T-cell (primary cell): ENCODE data around the gene KIAA1755. TPM values are rescaled to one million over a fixed set of nuclear protein-coding genes. Genes with fewer than 3 reads are reported as not detected.
"Not testable (repeated sequence)": the region's sequence is repeated elsewhere in the genome, so short reads cannot be mapped to it uniquely, and the experiment has no call there.

Experiments
- ATAC-seq, 4 experiments: fragments of 200-7000 bp in 3 of 4; fragments of 150-1000 bp in 1 of 4; cut with Tn5 transposase; replicated peaks in 1 of 4; 1 replicate in 3 of 4; 2 replicates in 1 of 4; pipeline ENCODE4 v1.10.0; 2021; ENCODE audit warnings: moderate library complexity in 3 of 4, mild to moderate bottlenecking in 2 of 4, moderate number of reproducible peaks in 1 of 4
- CTCF ChIA-PET, 2 donors: fragments of 300-600 bp; sonication (Branson Sonifier 250); formaldehyde crosslinking; loops; one replicate each; lab custom pipeline; 2022; ENCODE audit warnings: antibody characterized with exemption in 2 of 2; lab: Charles Lee
- POLR2A ChIA-PET, 2 donors: fragments of 300-600 bp; sonication (Branson Sonifier 250); formaldehyde crosslinking; loops; one replicate each; lab custom pipeline; 2022; ENCODE audit warnings: antibody characterized with exemption in 2 of 2; lab: Charles Lee
- DNase-seq, 35 experiments: peaks; one replicate each; pipeline versions ENCODE4 v3.0.0 to v3.0.0-alpha.2; 2013 to 2023
- H3K27ac ChIP-seq: one replicate; pipeline ENCODE4 v1.5.1; 2013; ENCODE audit warnings: low read length
- H3K27me3 ChIP-seq, 2 experiments: replicated peaks in 1 of 2; 1 replicate in 1 of 2; 2 replicates in 1 of 2; pipeline versions ENCODE4 v1.6.1 to v1.7.0; 2013; ENCODE audit warnings: low read length in 1 of 2, mixed read lengths in 1 of 2; ENCODE audit not compliant: control insufficient read depth in 2 of 2, insufficient read depth in 2 of 2; ENCODE audit errors: extremely low read depth in 1 of 2
- H3K36me3 ChIP-seq, 2 donors: 1 replicate in 1 of 2; 2 replicates in 1 of 2; pipeline versions ENCODE4 v1.6.1 to v1.7.0; 2013; ENCODE audit warnings: low read length in 1 of 2; ENCODE audit not compliant: control insufficient read depth in 2 of 2, insufficient read depth in 1 of 2; ENCODE audit errors: extremely low read depth in 1 of 2
- H3K4me1 ChIP-seq, 2 experiments: 1 replicate in 1 of 2; 2 replicates in 1 of 2; pipeline versions ENCODE4 v1.6.1 to v1.7.0; 2013; ENCODE audit warnings: low read length in 2 of 2, mixed read lengths in 1 of 2; ENCODE audit not compliant: insufficient read depth in 2 of 2, control insufficient read depth in 1 of 2; ENCODE audit errors: extremely low read depth in 1 of 2
- H3K4me3 ChIP-seq, 2 donors: 1 replicate in 1 of 2; 2 replicates in 1 of 2; pipeline versions ENCODE4 v1.5.1 to v1.7.0; 2013; ENCODE audit warnings: mild to moderate bottlenecking in 2 of 2, low read length in 1 of 2, moderate library complexity in 1 of 2; ENCODE audit not compliant: control insufficient read depth in 1 of 2; ENCODE audit errors: extremely low read depth in 1 of 2
- H3K9me3 ChIP-seq: 2 replicates; pipeline ENCODE4 v1.7.0; 2013
- H3K27ac Mint-ChIP-seq, 2 donors: one replicate each; pipeline ENCODE4 v1.8.0; 2020 to 2021; ENCODE audit warnings: mild to moderate bottlenecking in 2 of 2, mixed read lengths in 2 of 2
- H3K27me3 Mint-ChIP-seq, 2 donors: one replicate each; pipeline ENCODE4 v1.8.0; 2021 to 2022; ENCODE audit warnings: mixed read lengths in 2 of 2
- H3K36me3 Mint-ChIP-seq: one replicate; pipeline ENCODE4 v1.8.0; 2021; ENCODE audit warnings: mixed read lengths
- H3K4me1 Mint-ChIP-seq, 3 donors: one replicate each; pipeline ENCODE4 v1.8.0; 2020 to 2022; ENCODE audit warnings: mixed read lengths in 3 of 3, mild to moderate bottlenecking in 1 of 3
- H3K4me3 Mint-ChIP-seq, 3 donors: one replicate each; pipeline ENCODE4 v1.8.0; 2020 to 2022; ENCODE audit warnings: mild to moderate bottlenecking in 3 of 3, mixed read lengths in 3 of 3, moderate library complexity in 3 of 3
- H3K9me3 Mint-ChIP-seq, 3 donors: one replicate each; pipeline ENCODE4 v1.8.0; 2020 to 2022; ENCODE audit warnings: mixed read lengths in 3 of 3
- WGBS: methylation state at CpG from one replicate; pipeline ENCODE4 v1.1.5; 2013; ENCODE audit warnings: missing lambda C conversion rate; ENCODE audit not compliant: insufficient coverage; 5-methylcytosine and 5-hydroxymethylcytosine counted together
- total RNA-seq, 35 experiments: library from RNA in 6 of 35; stranded (reverse) in 6 of 35; fragments of 120-200 nt in 1 of 35; gene quantifications; one replicate each; pipeline versions ENCODE4 v1.2.1 to v1.2.4 and lab custom pipeline; 2013 to 2026

Gene KIAA1755
- total RNA-seq, 5 donors from 2014 or later (not counting 1 experiment from before 2014, with no cell fraction given): not detected

GRCh38 chr20:38254621-38255020 lies 5.9 kb downstream of the KIAA1755 start:
- H3K4me3 Mint-ChIP-seq, H3K27ac ChIP-seq, H3K36me3 ChIP-seq, DNase-seq, H3K4me3 ChIP-seq, H3K9me3 ChIP-seq, H3K9me3 Mint-ChIP-seq, ATAC-seq, H3K4me1 Mint-ChIP-seq, H3K4me1 ChIP-seq, H3K27ac Mint-ChIP-seq, H3K36me3 Mint-ChIP-seq, POLR2A ChIA-PET: not testable (repeated sequence)
- WGBS: 100% methylated on average over 1 of the region's 4 CpGs
- H3K27me3 Mint-ChIP-seq: peaks cover 25 to 37% of the 10 kb centered on the region in 2 donors
- peaks cover 0 to 40% of the 10 kb centered on the region in 2 experiments for H3K27me3 ChIP-seq
- CTCF ChIA-PET: interaction anchor here in 1 of 2 donors (0.7 kb wide), 1 partner anchor 69 kb away, joined by 4 read pairs; no protein-coding TSS in a partner anchor

GRCh38 chr20:38253571-38253970 lies 7.0 kb downstream of the KIAA1755 start:
- Histone ChIP-seq H3K4me1 (no peaks in the 10 kb centered on the region), H3K27me3 (peaks cover 0 to 33% of the 10 kb centered on the region in 2 experiments), H3K9me3 (no peaks in the 10 kb centered on the region), H3K27ac (no peak overlapping the region), H3K4me3 (no peak overlapping the region), H3K36me3 (no peaks in the 10 kb centered on the region)
- H3K27ac Mint-ChIP-seq: no peak overlapping the region
- no peaks in the 10 kb centered on the region for H3K36me3 Mint-ChIP-seq
- H3K4me1 Mint-ChIP-seq: no peaks in the 10 kb centered on the region
- ATAC-seq: no peak
- ChIA-PET CTCF (no interaction called here), POLR2A (no interaction called here)
- no peak for DNase-seq
- H3K27me3 Mint-ChIP-seq: peaks cover 15 to 31% of the 10 kb centered on the region in 2 donors
- WGBS: 100% methylated on average over 3 of the region's 6 CpGs
- no peaks in the 10 kb centered on the region for H3K9me3 Mint-ChIP-seq
- H3K4me3 Mint-ChIP-seq: no peak overlapping the region

GRCh38 chr20:38252292-38253288 lies 7.9 kb downstream of the KIAA1755 start:
- peaks cover 0 to under 1% (median 0%) of the 10 kb centered on the region in 3 donors for H3K9me3 Mint-ChIP-seq
- Histone ChIP-seq H3K27me3 (peaks cover 0 to 35% of the 10 kb centered on the region in 2 experiments), H3K4me1 (no peaks in the 10 kb centered on the region), H3K4me3 (no peak overlapping the region), H3K36me3 (no peaks in the 10 kb centered on the region), H3K27ac (no peak overlapping the region), H3K9me3 (no peaks in the 10 kb centered on the region)
- 81% methylated on average over 9 of the region's 20 CpGs for whole genome bisulfite sequencing
- POLR2A ChIA-PET: no interaction called here
- no peak for DNase-seq
- H3K4me3 Mint-ChIP-seq: no peak overlapping the region
- no peaks in the 10 kb centered on the region for H3K4me1 Mint-ChIP-seq
- no peak for ATAC-seq
- H3K36me3 Mint-ChIP-seq: no peaks in the 10 kb centered on the region
- CTCF ChIA-PET: no interaction called here
- H3K27me3 Mint-ChIP-seq: peaks cover 11 to 24% of the 10 kb centered on the region in 2 donors
- no peak overlapping the region for H3K27ac Mint-ChIP-seq

GRCh38 chr20:38251441-38251840 lies 9.1 kb downstream of the KIAA1755 start:
- peaks cover 12 to 27% of the 10 kb centered on the region in 2 donors for H3K27me3 Mint-ChIP-seq
- 90% methylated on average over 4 of the region's 6 CpGs for WGBS

GRCh38 chr20:38250609-38251008 lies 9.9 kb downstream of the KIAA1755 start:
- Histone ChIP-seq H3K4me3 (no peak overlapping the region), H3K9me3 (no peaks in the 10 kb centered on the region), H3K27ac (no peak overlapping the region), H3K4me1 (no peaks in the 10 kb centered on the region), H3K27me3 (peaks cover 0 to 32% of the 10 kb centered on the region in 2 experiments), H3K36me3 (no peaks in the 10 kb centered on the region)
- peaks cover 12 to 22% of the 10 kb centered on the region in 2 donors for H3K27me3 Mint-ChIP-seq
- H3K4me3 Mint-ChIP-seq: no peak overlapping the region
- DNase-seq (no peak), ATAC-seq (no peak)
- ChIA-PET CTCF (no interaction called here), POLR2A (no interaction called here)
- no peak overlapping the region for H3K27ac Mint-ChIP-seq
- H3K4me1 Mint-ChIP-seq: no peaks in the 10 kb centered on the region
- H3K9me3 Mint-ChIP-seq: peaks cover 0 to 3% (median 0%) of the 10 kb centered on the region in 3 donors
- no peaks in the 10 kb centered on the region for H3K36me3 Mint-ChIP-seq
- no CpG with 5 or more reads among the region's 6 CpGs for WGBS

More at GRCh38 chr20:38251441-38251840, 9.1 kb downstream of the KIAA1755 start:
- H3K4me3 Mint-ChIP-seq, H3K4me1 ChIP-seq, H3K9me3 Mint-ChIP-seq, DNase-seq, H3K27ac Mint-ChIP-seq, H3K4me3 ChIP-seq, H3K4me1 Mint-ChIP-seq, ATAC-seq, H3K9me3 ChIP-seq, H3K36me3 Mint-ChIP-seq, H3K36me3 ChIP-seq, CTCF ChIA-PET, H3K27ac ChIP-seq, POLR2A ChIA-PET: not testable (repeated sequence)
- peaks cover 0 to 34% of the 10 kb centered on the region in 2 experiments for H3K27me3 ChIP-seq

- POLR2A ChIA-PET: interaction anchor here in 1 of 2 donors (0.5 kb wide), 1 partner anchor 66 kb away, joined by 8 read pairs; no protein-coding TSS in a partner anchor
- H3K27ac ChIP-seq: no peak overlapping the region
- Mint-ChIP-seq H3K36me3 (no peaks in the 10 kb centered on the region), H3K27me3 (peaks cover 14 to 22% of the 10 kb centered on the region in 2 donors), H3K4me1 (no peaks in the 10 kb centered on the region), H3K27ac (no peak overlapping the region), H3K9me3 (peaks cover 0 to 3% (median 0%) of the 10 kb centered on the region in 3 donors), H3K4me3 (no peak overlapping the region)
- peaks cover 0 to 27% of the 10 kb centered on the region in 2 experiments for H3K27me3 ChIP-seq
- no peak for DNase-seq
- CTCF ChIA-PET: no interaction called here
- no peaks in the 10 kb centered on the region for H3K4me1 ChIP-seq
- H3K9me3 ChIP-seq: no peaks in the 10 kb centered on the region
- H3K4me3 ChIP-seq: no peak overlapping the region
- 67% methylated on average over 3 of the region's 9 CpGs for WGBS
- no peaks in the 10 kb centered on the region for H3K36me3 ChIP-seq
- no peak for ATAC-seq
These were observed 10.8 kb downstream of the KIAA1755 start for GRCh38 chr20:38249536-38250310.
